Measurements from ENCODE around the gene FRY. TPM values are rescaled to one million over a fixed set of nuclear protein-coding genes. Genes with fewer than 3 reads are reported as not detected.

The FRY gene
- total RNA-seq, 5 donors from 2014 or later (not counting 1 experiment from before 2014, with no cell fraction given): 11.5 to 35.3 (median 15.2) TPM

- Mint-ChIP-seq H3K4me3 (no peak overlapping the region), H3K4me1 (peaks cover 0 to 4% (median 0%) of the 10 kb centered on the region in 3 donors), H3K9me3 (no peaks in the 10 kb centered on the region), H3K27ac (no peak overlapping the region), H3K27me3 (no peaks in the 10 kb centered on the region), H3K36me3 (peaks cover 11% of the 10 kb centered on the region)
- no peak overlapping the region for H3K27ac ChIP-seq (ENCODE audit: low read length)
- H3K9me3 ChIP-seq: no peaks in the 10 kb centered on the region
- no peak for ATAC-seq (replicated peaks in 1 of 4)
- H3K4me3 ChIP-seq (ENCODE audit: control insufficient read depth in 1 of 2, extremely low read depth in 1 of 2, low read length in 1 of 2): no peak overlapping the region
- CTCF ChIA-PET: no interaction called here
- 92% methylated on average over 3 of the region's 4 CpGs for WGBS (ENCODE audit: insufficient coverage)
- no peak for DNase-seq
- no peaks in the 10 kb centered on the region for H3K27me3 ChIP-seq (replicated peaks in 1 of 2; ENCODE audit: control insufficient read depth in 2 of 2, extremely low read depth in 1 of 2, insufficient read depth in 2 of 2, low read length in 1 of 2)
- POLR2A ChIA-PET: no interaction called here
- H3K36me3 ChIP-seq (ENCODE audit: control insufficient read depth in 2 of 2, extremely low read depth in 1 of 2, insufficient read depth in 1 of 2, low read length in 1 of 2): no peaks in the 10 kb centered on the region
- H3K4me1 ChIP-seq (ENCODE audit: control insufficient read depth in 1 of 2, extremely low read depth in 1 of 2, insufficient read depth in 2 of 2, low read length in 2 of 2): no peaks in the 10 kb centered on the region
Observed at GRCh38 chr13:32086791-32087441, 55.3 kb downstream of the FRY start.

- Histone ChIP-seq H3K4me3 (ENCODE audit: control insufficient read depth in 1 of 2, extremely low read depth in 1 of 2, low read length in 1 of 2) (no peak overlapping the region), H3K27me3 (replicated peaks in 1 of 2; ENCODE audit: control insufficient read depth in 2 of 2, extremely low read depth in 1 of 2, insufficient read depth in 2 of 2, low read length in 1 of 2) (no peaks in the 10 kb centered on the region), H3K4me1 (ENCODE audit: control insufficient read depth in 1 of 2, extremely low read depth in 1 of 2, insufficient read depth in 2 of 2, low read length in 2 of 2) (no peaks in the 10 kb centered on the region), H3K9me3 (no peaks in the 10 kb centered on the region), H3K27ac (ENCODE audit: low read length) (no peak overlapping the region), H3K36me3 (ENCODE audit: control insufficient read depth in 2 of 2, extremely low read depth in 1 of 2, insufficient read depth in 1 of 2, low read length in 1 of 2) (no peaks in the 10 kb centered on the region)
- no peak for DNase-seq
- no peaks in the 10 kb centered on the region for H3K27me3 Mint-ChIP-seq
- no peaks in the 10 kb centered on the region for H3K9me3 Mint-ChIP-seq
- H3K4me1 Mint-ChIP-seq: peaks cover 0 to 4% (median 0%) of the 10 kb centered on the region in 3 donors
- no peak for ATAC-seq (replicated peaks in 1 of 4)
- H3K27ac Mint-ChIP-seq: no peak overlapping the region
- WGBS (ENCODE audit: insufficient coverage): no CpG with 5 or more reads among the region's 1 CpG
- ChIA-PET POLR2A (no interaction called here), CTCF (interaction anchor here in 1 of 2 donors (0.7 kb wide), 1 partner anchor 179 kb away, joined by 3 read pairs; no protein-coding TSS in a partner anchor)
- H3K36me3 Mint-ChIP-seq: peaks cover 11% of the 10 kb centered on the region
- H3K4me3 Mint-ChIP-seq: no peak overlapping the region
Observed at GRCh38 chr13:32087955-32088747, 56.6 kb downstream of the FRY start.

GRCh38 chr13:32092496-32092895, 60.9 kb downstream of the FRY start:
- CTCF ChIA-PET: no interaction called here
- POLR2A ChIA-PET: no interaction called here

GRCh38 chr13:32093006-32093405, 61.4 kb downstream of the FRY start:
- Mint-ChIP-seq H3K36me3 (no peaks in the 10 kb centered on the region), H3K4me1 (peaks cover 0 to 4% (median 0%) of the 10 kb centered on the region in 3 donors), H3K9me3 (no peaks in the 10 kb centered on the region), H3K27me3 (no peaks in the 10 kb centered on the region), H3K27ac (no peak overlapping the region), H3K4me3 (no peak overlapping the region)
- H3K4me3 ChIP-seq (ENCODE audit: control insufficient read depth in 1 of 2, extremely low read depth in 1 of 2, low read length in 1 of 2): no peak overlapping the region
- ATAC-seq (replicated peaks in 1 of 4) (no peak), DNase-seq (no peak)
- no peaks in the 10 kb centered on the region for H3K4me1 ChIP-seq (ENCODE audit: control insufficient read depth in 1 of 2, extremely low read depth in 1 of 2, insufficient read depth in 2 of 2, low read length in 2 of 2)
- 86% methylated on average over 1 of the region's 2 CpGs for WGBS (ENCODE audit: insufficient coverage)
- H3K9me3 ChIP-seq: no peaks in the 10 kb centered on the region
- CTCF ChIA-PET: no interaction called here
- no peaks in the 10 kb centered on the region for H3K36me3 ChIP-seq (ENCODE audit: control insufficient read depth in 2 of 2, extremely low read depth in 1 of 2, insufficient read depth in 1 of 2, low read length in 1 of 2)
- no peak overlapping the region for H3K27ac ChIP-seq (ENCODE audit: low read length)
- POLR2A ChIA-PET: no interaction called here
- no peaks in the 10 kb centered on the region for H3K27me3 ChIP-seq (replicated peaks in 1 of 2; ENCODE audit: control insufficient read depth in 2 of 2, extremely low read depth in 1 of 2, insufficient read depth in 2 of 2, low read length in 1 of 2)

More at GRCh38 chr13:32092496-32092895, 60.9 kb downstream of the FRY start:
- no peaks in the 10 kb centered on the region for H3K36me3 ChIP-seq (ENCODE audit: control insufficient read depth in 2 of 2, extremely low read depth in 1 of 2, insufficient read depth in 1 of 2, low read length in 1 of 2)
- no peak overlapping the region for H3K4me3 ChIP-seq (ENCODE audit: control insufficient read depth in 1 of 2, extremely low read depth in 1 of 2, low read length in 1 of 2)
- Mint-ChIP-seq H3K27ac (no peak overlapping the region), H3K27me3 (no peaks in the 10 kb centered on the region), H3K9me3 (no peaks in the 10 kb centered on the region), H3K4me3 (no peak overlapping the region), H3K4me1 (peaks cover 0 to 4% (median 0%) of the 10 kb centered on the region in 3 donors), H3K36me3 (no peaks in the 10 kb centered on the region)
- DNase-seq: no peak
- H3K27me3 ChIP-seq (replicated peaks in 1 of 2; ENCODE audit: control insufficient read depth in 2 of 2, extremely low read depth in 1 of 2, insufficient read depth in 2 of 2, low read length in 1 of 2): no peaks in the 10 kb centered on the region
- ATAC-seq (replicated peaks in 1 of 4): no peak
- no peaks in the 10 kb centered on the region for H3K9me3 ChIP-seq
- no peak overlapping the region for H3K27ac ChIP-seq (ENCODE audit: low read length)
- no peaks in the 10 kb centered on the region for H3K4me1 ChIP-seq (ENCODE audit: control insufficient read depth in 1 of 2, extremely low read depth in 1 of 2, insufficient read depth in 2 of 2, low read length in 2 of 2)
- WGBS (ENCODE audit: insufficient coverage): 89% methylated on average over 3 of the region's 5 CpGs

- Histone ChIP-seq H3K9me3 (no peaks in the 10 kb centered on the region), H3K4me3 (ENCODE audit: control insufficient read depth in 1 of 2, extremely low read depth in 1 of 2, low read length in 1 of 2) (no peak overlapping the region), H3K4me1 (ENCODE audit: control insufficient read depth in 1 of 2, extremely low read depth in 1 of 2, insufficient read depth in 2 of 2, low read length in 2 of 2) (no peaks in the 10 kb centered on the region), H3K27me3 (replicated peaks in 1 of 2; ENCODE audit: control insufficient read depth in 2 of 2, extremely low read depth in 1 of 2, insufficient read depth in 2 of 2, low read length in 1 of 2) (no peaks in the 10 kb centered on the region), H3K36me3 (ENCODE audit: control insufficient read depth in 2 of 2, extremely low read depth in 1 of 2, insufficient read depth in 1 of 2, low read length in 1 of 2) (peaks cover 0 to 3% of the 10 kb centered on the region in 2 donors), H3K27ac (ENCODE audit: low read length) (no peak overlapping the region)
- peaks cover 14% of the 10 kb centered on the region for H3K36me3 Mint-ChIP-seq
- 80% methylated on average over 3 of the region's 3 CpGs for WGBS (ENCODE audit: insufficient coverage)
- H3K27me3 Mint-ChIP-seq: peaks cover 0 to 2% of the 10 kb centered on the region in 2 donors
- H3K4me3 Mint-ChIP-seq: no peak overlapping the region
- H3K9me3 Mint-ChIP-seq: no peaks in the 10 kb centered on the region
- no peak for DNase-seq
- no peak for ATAC-seq (replicated peaks in 1 of 4)
- ChIA-PET POLR2A (no interaction called here), CTCF (no interaction called here)
- H3K27ac Mint-ChIP-seq: no peak overlapping the region
- no peaks in the 10 kb centered on the region for H3K4me1 Mint-ChIP-seq
Observed at GRCh38 chr13:32098272-32098671, 66.7 kb downstream of the FRY start.

- H3K4me3 Mint-ChIP-seq: no peak overlapping the region
- peaks cover 24% of the 10 kb centered on the region for H3K36me3 Mint-ChIP-seq
Observed at GRCh38 chr13:32105653-32106313, 74.2 kb downstream of the FRY start.

More at GRCh38 chr13:32105653-32106313, 74.2 kb downstream of the FRY start:
- ChIA-PET POLR2A (no interaction called here), CTCF (no interaction called here)
- H3K27me3 Mint-ChIP-seq: no peaks in the 10 kb centered on the region
- no peaks in the 10 kb centered on the region for H3K4me1 Mint-ChIP-seq
- DNase-seq: no peak
- H3K9me3 Mint-ChIP-seq: peaks cover 0 to 6% (median 0%) of the 10 kb centered on the region in 3 donors
- no peaks in the 10 kb centered on the region for H3K9me3 ChIP-seq
- no peak overlapping the region for H3K27ac ChIP-seq (ENCODE audit: low read length)
- no peak overlapping the region for H3K27ac Mint-ChIP-seq
- no peak for ATAC-seq (replicated peaks in 1 of 4)
- H3K4me1 ChIP-seq (ENCODE audit: control insufficient read depth in 1 of 2, extremely low read depth in 1 of 2, insufficient read depth in 2 of 2, low read length in 2 of 2): peaks cover 0 to 8% of the 10 kb centered on the region in 2 experiments
- no peak overlapping the region for H3K4me3 ChIP-seq (ENCODE audit: control insufficient read depth in 1 of 2, extremely low read depth in 1 of 2, low read length in 1 of 2)
- no peaks in the 10 kb centered on the region for H3K27me3 ChIP-seq (replicated peaks in 1 of 2; ENCODE audit: control insufficient read depth in 2 of 2, extremely low read depth in 1 of 2, insufficient read depth in 2 of 2, low read length in 1 of 2)
- H3K36me3 ChIP-seq (ENCODE audit: control insufficient read depth in 2 of 2, extremely low read depth in 1 of 2, insufficient read depth in 1 of 2, low read length in 1 of 2): peaks cover 0 to 7% of the 10 kb centered on the region in 2 donors
